Measurements from ENCODE around the gene TCF7.

The TCF7 gene

GRCh38 chr5:134142052-134142451, 27.6 kb downstream of the TCF7 start:
- in situ Hi-C loops (cut with HindIII; ENCODE audit: low sequenced_read_pairs) = no loop called here

- in situ Hi-C loops (cut with HindIII; ENCODE audit: low sequenced_read_pairs) = no loop called here
These were observed 28.3 kb downstream of the TCF7 start for GRCh38 chr5:134142806-134143205.

- in situ Hi-C loops (cut with HindIII; ENCODE audit: low sequenced_read_pairs) = no loop called here
These were observed 28.9 kb downstream of the TCF7 start for GRCh38 chr5:134143431-134143830.

- in situ Hi-C loops (cut with HindIII; ENCODE audit: low sequenced_read_pairs) = no loop called here
These were observed 29.8 kb downstream of the TCF7 start for GRCh38 chr5:134143944-134144941.

- in situ Hi-C loops (cut with HindIII; ENCODE audit: low sequenced_read_pairs) = loop anchor here (5.0 kb wide), 1 partner anchor 93 kb away; no protein-coding TSS in a partner anchor
These were observed 30.7 kb downstream of the TCF7 start for GRCh38 chr5:134145041-134145757.

GRCh38 chr5:134145779-134146581, 31.5 kb downstream of the TCF7 start:
- in situ Hi-C loops (cut with HindIII; ENCODE audit: low sequenced_read_pairs) = loop anchor here (5.0 kb wide), 1 partner anchor 94 kb away; no protein-coding TSS in a partner anchor

GRCh38 chr5:134146651-134147518, 32.4 kb downstream of the TCF7 start:
- in situ Hi-C loops (cut with HindIII; ENCODE audit: low sequenced_read_pairs) = loop anchor here (5.0 kb wide), 1 partner anchor 95 kb away; no protein-coding TSS in a partner anchor

- in situ Hi-C loops (cut with HindIII; ENCODE audit: low sequenced_read_pairs) = loop anchor here (5.0 kb wide), 1 partner anchor 96 kb away; no protein-coding TSS in a partner anchor
These were observed 33.8 kb downstream of the TCF7 start for GRCh38 chr5:134148316-134148715.

- in situ Hi-C loops (cut with HindIII; ENCODE audit: low sequenced_read_pairs) = loop anchor here (5.0 kb wide), 1 partner anchor 97 kb away; no protein-coding TSS in a partner anchor
These were observed 34.6 kb downstream of the TCF7 start for GRCh38 chr5:134148986-134149539.

- in situ Hi-C loops (cut with HindIII; ENCODE audit: low sequenced_read_pairs) = loop anchor here (5.0 to 25.0 kb wide), 3 partner anchors 65 to 1063 kb away; no protein-coding TSS in a partner anchor
These were observed 35.3 kb downstream of the TCF7 start for GRCh38 chr5:134149571-134150303.

- in situ Hi-C loops (cut with HindIII; ENCODE audit: low sequenced_read_pairs) = loop anchor here (10.0 to 25.0 kb wide), 2 partner anchors 63 to 1061 kb away; no protein-coding TSS in a partner anchor
These were observed 37.2 kb downstream of the TCF7 start for GRCh38 chr5:134151723-134152122.

- in situ Hi-C loops (cut with HindIII; ENCODE audit: low sequenced_read_pairs) = loop anchor here (10.0 to 25.0 kb wide), 2 partner anchors 62 to 1060 kb away; no protein-coding TSS in a partner anchor
These were observed 37.8 kb downstream of the TCF7 start for GRCh38 chr5:134152173-134152832.

GRCh38 chr5:134153241-134153640, 38.8 kb downstream of the TCF7 start:
- in situ Hi-C loops (cut with HindIII; ENCODE audit: low sequenced_read_pairs) = loop anchor here (10.0 to 25.0 kb wide), 2 partner anchors 62 to 1059 kb away; no protein-coding TSS in a partner anchor

GRCh38 chr5:134153657-134154056, 39.2 kb downstream of the TCF7 start:
- in situ Hi-C loops (cut with HindIII; ENCODE audit: low sequenced_read_pairs) = loop anchor here (10.0 to 25.0 kb wide), 2 partner anchors 61 to 1059 kb away; no protein-coding TSS in a partner anchor

GRCh38 chr5:134161513-134162395, 47.3 kb downstream of the TCF7 start:
- in situ Hi-C loops (cut with HindIII; ENCODE audit: low sequenced_read_pairs) = loop anchor here (25.0 kb wide), 1 partner anchor 1051 kb away; no protein-coding TSS in a partner anchor

GRCh38 chr5:134162592-134162991, 48.1 kb downstream of the TCF7 start:
- in situ Hi-C loops (cut with HindIII; ENCODE audit: low sequenced_read_pairs) = loop anchor here (25.0 kb wide), 1 partner anchor 1050 kb away; no protein-coding TSS in a partner anchor
